Endothelial cell of umbilical vein (primary cell): ENCODE data around the gene GCSAML.

Experiments
- EZH2 ChIP-seq: IDR thresholded peaks from 2 replicates; pipeline ENCODE4 v1.6.1; 2012; ENCODE audit warnings: borderline replicate concordance, low read depth, mild to moderate bottlenecking, moderate library complexity, low read length, inconsistent platforms; ENCODE audit not compliant: severe bottlenecking
- FOS ChIP-seq: IDR thresholded peaks from 2 replicates; pipeline ENCODE4 v1.6.1; 2011; ENCODE audit warnings: mild to moderate bottlenecking, low read length, moderate library complexity, borderline replicate concordance; ENCODE audit not compliant: insufficient read depth
- JUN ChIP-seq: IDR thresholded peaks from 2 replicates; pipeline ENCODE4 v1.6.1; 2011; ENCODE audit warnings: borderline replicate concordance, low read depth; ENCODE audit not compliant: insufficient read length, insufficient read depth
- POLR2A ChIP-seq: IDR thresholded peaks from 2 replicates; pipeline ENCODE4 v1.6.1; 2012; ENCODE audit warnings: low read depth, mild to moderate bottlenecking, control low read depth, low read length
- POLR2AphosphoS5 ChIP-seq: IDR thresholded peaks from 2 replicates; pipeline ENCODE4 v1.6.1; 2012; ENCODE audit warnings: low read depth, mild to moderate bottlenecking, control low read depth, low read length, moderate library complexity; ENCODE audit not compliant: insufficient read depth
- TF ChIP-seq, protein P1 (sequence below), 2 donors: IDR thresholded peaks; 1 replicate in 1 of 2; 2 replicates in 1 of 2; pipeline ENCODE4 v1.5.1; 2011; ENCODE audit warnings: low read length in 2 of 2, mild to moderate bottlenecking in 2 of 2, moderate library complexity in 2 of 2, control low read depth in 1 of 2, inconsistent platforms in 1 of 2, low read depth in 1 of 2; ENCODE audit not compliant: insufficient read depth in 1 of 2; ENCODE audit errors: extremely low read depth in 1 of 2

DNA sequence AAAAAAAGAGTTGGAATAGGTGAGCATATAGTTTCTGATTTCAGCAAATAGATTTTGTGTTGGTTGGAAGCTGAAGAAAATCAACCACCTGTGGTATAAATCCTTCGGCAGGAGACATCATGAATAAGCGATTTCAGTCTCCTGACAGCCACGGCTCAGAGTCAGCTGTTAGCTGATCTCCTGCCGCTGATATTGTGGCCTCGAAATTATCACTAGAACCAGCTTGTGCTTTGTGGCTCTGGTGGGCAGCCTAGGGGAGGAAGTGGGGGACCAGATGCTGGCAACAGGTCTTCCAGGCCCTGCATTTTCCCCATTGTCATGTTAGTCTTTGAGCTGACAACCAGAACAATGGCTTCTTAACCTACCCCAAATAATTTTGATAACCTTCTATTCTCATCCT is 842 bp upstream of the GCSAML start:
- TF ChIP-seq, protein P1, sequence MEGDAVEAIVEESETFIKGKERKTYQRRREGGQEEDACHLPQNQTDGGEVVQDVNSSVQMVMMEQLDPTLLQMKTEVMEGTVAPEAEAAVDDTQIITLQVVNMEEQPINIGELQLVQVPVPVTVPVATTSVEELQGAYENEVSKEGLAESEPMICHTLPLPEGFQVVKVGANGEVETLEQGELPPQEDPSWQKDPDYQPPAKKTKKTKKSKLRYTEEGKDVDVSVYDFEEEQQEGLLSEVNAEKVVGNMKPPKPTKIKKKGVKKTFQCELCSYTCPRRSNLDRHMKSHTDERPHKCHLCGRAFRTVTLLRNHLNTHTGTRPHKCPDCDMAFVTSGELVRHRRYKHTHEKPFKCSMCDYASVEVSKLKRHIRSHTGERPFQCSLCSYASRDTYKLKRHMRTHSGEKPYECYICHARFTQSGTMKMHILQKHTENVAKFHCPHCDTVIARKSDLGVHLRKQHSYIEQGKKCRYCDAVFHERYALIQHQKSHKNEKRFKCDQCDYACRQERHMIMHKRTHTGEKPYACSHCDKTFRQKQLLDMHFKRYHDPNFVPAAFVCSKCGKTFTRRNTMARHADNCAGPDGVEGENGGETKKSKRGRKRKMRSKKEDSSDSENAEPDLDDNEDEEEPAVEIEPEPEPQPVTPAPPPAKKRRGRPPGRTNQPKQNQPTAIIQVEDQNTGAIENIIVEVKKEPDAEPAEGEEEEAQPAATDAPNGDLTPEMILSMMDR (IDR thresholded peaks at IDR 0.05; ENCODE audit: extremely low read depth in 1 of 2, insufficient read depth in 1 of 2, low read depth in 1 of 2, low read length in 2 of 2): no peak
- TF ChIP-seq POLR2A (no peak), FOS (no peak), JUN (no peak), EZH2 (no peak), POLR2AphosphoS5 (no peak)
